ENCODE measurements around the gene MSI2.

MSI2 gene

DNA sequence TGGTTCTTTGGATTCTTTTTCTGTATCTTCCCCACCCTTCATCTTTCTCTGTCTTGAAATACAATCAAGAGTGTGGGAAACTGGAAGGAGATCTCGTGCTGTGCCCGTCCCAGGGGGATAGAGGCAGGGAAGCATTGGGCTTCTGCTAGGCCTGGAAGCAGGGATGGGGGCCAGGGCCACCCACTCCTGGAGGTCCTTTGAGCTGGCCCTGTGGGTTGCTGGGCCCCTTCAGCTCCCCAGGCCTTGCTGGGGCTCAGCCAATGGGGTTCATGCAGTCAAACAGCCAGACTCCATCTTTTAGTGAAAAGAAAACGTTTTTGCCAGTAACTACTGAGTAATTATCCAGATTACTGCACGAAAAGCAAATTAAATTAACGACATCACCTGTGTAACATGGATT is 421.0 kb downstream of the MSI2 start:
- no peak for DNase-seq

DNA sequence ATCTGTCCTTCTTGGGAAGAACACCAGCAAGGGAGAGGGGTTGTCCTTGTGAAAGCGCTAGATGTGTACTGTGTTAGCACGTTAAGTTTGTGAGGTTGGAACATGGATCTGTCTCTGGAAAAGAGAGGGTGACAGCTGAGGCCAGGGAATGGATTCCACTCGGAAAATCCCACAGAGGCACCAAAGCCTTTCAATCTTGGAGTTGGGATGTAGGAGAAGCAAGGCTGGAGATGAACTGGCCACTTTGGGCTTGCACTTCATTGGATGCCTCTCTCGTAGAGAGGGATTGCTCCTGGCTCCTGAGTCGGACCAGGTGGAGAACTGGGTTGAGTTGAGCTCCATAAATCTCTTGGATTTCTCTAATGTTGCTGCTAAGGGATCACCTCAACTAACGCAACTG is 421.5 kb downstream of the MSI2 start:
- no peak for DNase-seq

DNA sequence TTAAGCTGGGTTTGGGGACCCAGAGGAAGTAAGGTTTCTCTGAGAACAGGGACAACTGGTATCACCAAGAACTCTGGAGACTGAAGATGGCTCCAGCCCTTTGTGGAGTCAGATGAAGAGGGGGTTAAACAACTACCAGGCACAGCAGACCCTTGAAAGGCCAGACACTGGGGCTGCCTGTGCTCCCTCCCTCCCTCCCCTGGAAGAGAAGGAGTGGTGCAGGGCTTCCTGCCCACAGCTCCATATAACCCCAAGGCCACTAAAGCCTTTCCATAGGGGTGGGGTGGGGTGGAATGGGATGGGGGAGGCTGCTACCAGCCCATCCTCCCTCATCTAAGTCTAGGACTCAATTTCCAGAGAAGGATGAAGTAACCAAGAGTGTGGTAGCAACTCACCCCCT is 422.1 kb downstream of the MSI2 start:
- no peak for DNase-seq

DNA sequence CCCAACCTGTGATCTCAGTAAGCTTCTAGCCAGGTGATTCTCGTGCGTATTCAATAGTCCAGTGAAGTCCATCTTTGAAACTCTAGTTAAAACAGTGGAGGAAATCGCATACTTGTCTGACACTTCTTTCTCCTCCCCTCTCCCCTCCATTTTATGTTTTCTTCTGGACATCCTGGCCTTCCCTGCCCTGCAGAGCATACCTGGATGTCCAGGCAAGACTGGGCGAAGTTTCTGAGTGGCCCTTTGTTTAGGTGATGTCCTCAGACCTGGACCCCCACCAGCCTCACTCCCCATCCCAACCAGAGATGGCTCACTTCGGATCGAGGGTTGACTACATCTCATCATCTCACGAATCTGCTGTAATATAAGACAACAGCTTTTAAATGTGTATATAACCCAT is 423.0 kb downstream of the MSI2 start:
- no peak for DNase-seq

DNA sequence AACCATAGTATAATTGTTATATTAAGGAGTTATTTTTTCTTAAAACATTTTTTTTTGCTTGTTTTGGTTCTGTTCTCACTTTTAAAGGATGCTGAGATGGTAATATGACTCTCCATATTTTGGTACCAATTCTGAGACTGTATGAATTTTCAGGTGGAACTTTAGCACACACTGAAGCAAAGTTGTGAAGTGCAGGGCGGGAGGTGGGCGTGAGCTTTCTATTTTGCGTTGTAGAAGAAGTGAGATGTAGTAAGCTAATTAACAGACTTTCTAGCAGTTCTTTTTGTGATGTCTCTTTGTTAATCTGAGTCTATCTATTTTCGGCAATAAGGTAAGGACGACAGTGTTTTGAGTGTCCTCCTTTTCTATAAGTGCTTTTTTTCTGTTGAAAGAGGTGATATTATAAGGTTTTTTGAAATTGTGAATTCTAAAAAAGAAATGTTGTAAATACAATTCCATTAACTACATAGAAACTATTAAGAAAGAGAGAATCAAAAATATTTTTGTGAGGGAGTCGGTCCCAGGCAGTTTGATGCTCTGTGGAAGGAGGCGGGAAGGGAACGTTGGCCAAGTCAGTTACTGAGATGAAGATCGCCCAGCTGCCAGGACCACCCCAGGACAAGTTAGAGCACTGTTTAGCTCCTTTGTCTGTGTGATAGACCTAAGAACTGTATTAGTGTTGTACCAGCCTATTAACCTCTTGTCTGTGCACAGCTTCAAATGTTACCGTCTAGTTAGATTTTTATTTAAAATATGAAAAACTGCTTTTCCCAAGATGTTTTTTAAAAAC is 423.8 kb downstream of the MSI2 start:
- no peak for DNase-seq

DNA sequence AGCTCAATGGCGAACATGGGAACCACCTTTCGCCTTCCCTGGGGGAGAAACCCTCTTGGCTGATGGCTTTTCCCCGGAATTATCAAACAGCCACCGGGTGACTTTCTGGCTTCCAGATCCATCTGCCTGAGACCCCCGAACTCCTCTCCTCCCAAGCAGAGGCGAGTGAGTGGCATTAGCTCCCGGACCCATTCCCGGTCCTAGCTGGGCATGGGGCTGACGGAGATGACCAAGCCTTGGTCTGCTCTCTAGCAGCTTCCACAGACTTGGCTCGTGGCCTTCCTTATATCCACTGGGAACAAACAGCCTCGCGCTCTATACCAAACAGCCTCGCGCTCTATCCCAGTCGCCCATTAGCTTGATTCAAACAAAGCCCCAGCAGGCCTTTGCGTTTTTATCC is 426.4 kb downstream of the MSI2 start:
- no peak for DNase-seq

DNA sequence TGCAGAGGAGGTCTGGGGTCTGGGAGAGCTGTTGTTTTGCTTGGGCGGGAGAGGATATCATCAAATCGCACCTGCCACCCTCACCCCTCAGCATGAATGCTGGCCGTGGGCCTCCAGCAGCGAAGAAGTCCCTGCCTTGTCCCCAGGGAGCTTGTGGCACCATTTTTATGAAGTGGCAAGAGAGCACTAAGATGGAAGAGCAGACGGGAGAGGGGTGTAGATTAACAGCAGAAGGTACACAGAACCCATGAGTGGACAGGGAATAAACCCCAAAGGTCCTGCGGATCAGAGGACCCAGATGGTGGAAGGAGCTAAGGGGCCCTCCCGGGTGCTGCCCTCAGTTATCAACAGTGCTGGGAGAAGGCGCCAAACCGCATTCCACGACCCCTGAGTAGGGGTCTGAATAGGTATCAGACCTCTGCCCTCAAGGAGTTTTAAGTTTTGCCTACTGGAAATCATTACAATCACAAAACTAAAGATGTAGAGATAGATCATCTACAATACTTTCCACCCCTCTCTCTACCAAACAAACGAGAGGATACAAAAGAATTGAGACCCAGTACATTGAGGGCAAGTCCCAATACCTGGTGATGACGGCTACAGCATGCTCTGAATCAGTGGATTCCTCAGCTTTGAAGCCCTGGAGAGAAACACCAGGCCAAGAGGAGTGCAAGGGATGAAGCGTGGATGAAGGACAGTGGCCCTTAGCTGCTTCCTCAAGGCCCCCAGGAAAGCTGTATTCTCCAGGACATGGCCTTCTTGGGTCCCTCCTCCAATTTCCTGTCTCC is 428.6 kb downstream of the MSI2 start:
- no peak for DNase-seq

DNA sequence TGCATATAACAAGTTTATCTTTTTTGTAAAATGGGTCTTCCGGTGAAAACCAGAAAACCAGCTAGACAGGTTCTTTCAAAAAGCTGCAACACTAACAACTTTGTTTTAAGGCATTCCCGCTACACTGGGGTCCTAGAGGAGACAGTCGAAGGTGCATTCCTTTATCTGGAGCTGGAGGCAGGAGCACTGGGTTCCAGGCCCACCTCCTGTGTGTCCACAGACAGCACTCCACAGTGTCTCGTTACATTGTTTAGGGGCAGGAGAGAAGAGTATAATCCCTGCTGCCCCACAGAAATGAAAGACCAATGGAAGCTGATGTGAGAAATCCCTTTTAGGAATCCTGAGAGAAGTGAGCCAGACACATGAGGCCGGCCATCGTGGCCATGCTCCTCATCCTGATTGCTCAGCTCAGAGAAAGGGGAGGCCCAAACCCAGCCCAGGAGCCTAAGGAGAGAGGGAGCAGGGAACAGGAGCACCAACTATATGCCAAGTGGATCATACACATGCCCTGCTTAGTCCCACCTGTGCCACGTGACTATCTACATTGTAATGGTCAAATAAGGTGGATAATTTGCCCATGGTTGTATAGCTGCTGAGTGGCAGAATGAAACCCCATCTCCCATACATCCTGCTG is 429.3 kb downstream of the MSI2 start:
- DNase-seq = no peak

DNA sequence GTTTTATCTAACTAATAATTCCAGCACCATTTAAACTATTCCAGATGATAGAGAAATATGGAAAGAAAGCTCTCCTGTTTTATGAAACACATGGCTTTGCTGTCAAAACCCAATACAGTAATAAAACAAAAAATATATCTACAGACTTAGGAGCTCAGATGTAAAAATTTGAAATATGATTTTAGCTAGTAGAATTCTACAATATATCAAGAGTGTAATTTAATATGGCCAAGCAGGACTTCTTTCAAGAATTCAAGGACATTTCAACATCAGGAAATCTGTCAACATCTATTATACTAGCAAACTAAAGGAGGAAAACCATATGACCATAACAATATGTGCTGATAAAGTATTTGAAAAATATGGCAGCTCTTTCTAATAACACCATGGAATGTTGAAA is 431.3 kb downstream of the MSI2 start:
- peak; percentile 32 for DNase-seq

DNA sequence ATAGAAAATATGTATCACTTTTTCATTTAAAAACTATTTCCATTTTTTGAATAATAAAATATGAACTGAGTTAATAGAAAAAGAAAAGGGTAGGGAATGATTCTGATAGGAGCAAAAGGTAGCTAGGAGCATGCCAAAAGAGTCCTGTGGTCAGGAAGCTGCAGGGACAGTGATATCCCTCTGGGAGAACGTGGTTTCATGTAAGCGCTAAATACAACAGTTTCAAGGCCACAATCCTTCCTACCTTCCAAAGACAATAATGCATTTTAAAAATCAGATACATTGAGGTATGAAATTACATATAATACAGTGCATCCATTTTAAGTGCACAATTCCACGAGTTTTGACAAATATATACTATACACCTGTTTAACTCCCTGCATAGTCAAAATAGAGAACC is 432.9 kb downstream of the MSI2 start:
- no peak for DNase-seq

DNA sequence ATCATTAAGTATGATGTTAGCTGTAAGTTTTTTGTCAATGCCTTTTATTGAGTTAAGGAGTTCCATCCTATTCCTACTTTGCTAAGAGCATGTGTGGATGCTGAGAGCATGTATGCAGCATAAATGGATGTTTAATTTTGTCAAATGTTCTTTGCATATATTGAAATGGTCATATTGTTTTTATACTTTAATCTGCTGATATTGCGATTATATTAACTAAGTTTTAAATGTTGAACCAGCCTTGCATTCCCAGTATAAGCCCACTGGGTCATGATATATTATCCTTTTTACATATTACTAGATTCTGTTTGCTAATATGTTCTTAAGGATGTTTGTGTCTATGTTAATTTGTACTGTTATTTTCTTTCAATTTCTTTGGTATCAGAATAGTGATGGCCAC is 435.6 kb downstream of the MSI2 start:
- DNase-seq = no peak

DNA sequence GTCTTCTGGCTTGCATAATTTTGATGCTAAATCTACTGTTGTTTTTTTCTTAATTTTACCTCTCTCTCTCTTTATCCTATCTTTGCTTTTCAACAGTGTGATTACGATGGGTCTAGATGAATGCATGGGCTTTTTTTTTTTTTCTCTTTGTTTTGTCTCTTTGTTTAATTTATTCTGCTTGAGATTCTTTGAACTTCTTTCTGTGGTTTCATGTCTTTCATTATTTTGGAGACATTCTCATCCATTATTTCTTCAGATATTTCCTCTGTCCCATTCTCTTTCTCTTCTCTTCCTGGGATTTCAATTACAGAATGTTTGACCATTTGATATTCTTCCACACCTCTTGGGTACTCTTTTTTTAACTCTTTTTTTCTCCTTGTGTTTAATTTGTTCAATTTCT is 436.4 kb downstream of the MSI2 start:
- DNase-seq = no peak

DNA sequence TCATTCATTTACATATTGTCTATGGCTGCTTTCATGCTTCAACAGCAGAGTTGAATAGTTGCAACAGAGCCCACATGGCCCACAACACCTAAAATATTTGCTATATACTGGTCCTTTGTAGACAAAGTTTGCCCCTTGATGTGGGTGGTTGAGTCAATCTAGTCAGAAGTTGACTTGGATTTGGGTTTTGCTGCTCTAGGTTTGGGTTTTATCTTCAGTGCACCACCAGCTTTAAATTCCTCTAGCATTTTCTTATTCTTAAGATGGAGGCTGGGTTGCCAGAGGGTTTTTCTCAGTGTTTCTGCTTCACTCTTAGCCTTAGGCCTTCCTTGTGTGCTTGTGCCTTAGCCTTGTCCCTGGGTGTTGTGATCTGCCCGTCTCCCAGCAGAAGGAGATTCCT is 437.7 kb downstream of the MSI2 start:
- no peak for DNase-seq

DNA sequence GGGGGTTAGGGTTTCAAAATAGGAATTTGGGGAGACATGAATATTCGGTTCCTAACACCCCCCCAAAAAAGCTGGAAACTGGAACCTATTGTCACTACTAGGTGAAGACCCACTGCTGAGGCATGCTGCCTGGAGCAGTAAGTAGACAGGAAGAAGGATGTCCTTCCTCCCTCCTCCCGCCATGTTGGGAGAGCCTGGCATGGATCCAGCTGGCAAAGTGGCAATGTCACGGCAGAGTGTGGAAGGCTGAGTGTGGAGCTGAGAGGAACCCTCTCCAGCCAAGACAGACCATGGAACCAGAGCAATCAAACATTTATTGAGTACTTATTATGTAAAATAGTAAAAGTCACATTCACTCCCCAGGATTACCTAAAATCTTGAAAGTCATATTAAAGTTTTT is 439.7 kb downstream of the MSI2 start:
- DNase-seq = no peak

DNA sequence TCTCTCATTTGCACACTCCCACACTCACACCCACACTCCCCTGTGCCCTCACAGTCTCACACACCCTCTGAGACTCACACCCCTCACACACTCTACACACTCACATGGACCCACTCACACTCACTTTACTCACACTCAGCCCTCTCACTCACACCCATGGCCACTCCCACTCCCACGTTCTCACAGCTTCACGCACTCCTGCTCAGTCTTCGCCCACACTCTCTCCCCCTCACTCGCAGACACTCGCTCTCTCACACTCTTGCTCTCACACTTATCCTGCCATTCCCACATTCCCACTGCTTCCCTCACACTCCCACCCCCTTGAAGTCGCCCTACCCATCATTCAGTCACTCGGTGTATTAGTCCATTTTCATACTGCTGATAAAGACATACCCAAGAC is 440.9 kb downstream of the MSI2 start:
- DNase-seq = no peak

DNA sequence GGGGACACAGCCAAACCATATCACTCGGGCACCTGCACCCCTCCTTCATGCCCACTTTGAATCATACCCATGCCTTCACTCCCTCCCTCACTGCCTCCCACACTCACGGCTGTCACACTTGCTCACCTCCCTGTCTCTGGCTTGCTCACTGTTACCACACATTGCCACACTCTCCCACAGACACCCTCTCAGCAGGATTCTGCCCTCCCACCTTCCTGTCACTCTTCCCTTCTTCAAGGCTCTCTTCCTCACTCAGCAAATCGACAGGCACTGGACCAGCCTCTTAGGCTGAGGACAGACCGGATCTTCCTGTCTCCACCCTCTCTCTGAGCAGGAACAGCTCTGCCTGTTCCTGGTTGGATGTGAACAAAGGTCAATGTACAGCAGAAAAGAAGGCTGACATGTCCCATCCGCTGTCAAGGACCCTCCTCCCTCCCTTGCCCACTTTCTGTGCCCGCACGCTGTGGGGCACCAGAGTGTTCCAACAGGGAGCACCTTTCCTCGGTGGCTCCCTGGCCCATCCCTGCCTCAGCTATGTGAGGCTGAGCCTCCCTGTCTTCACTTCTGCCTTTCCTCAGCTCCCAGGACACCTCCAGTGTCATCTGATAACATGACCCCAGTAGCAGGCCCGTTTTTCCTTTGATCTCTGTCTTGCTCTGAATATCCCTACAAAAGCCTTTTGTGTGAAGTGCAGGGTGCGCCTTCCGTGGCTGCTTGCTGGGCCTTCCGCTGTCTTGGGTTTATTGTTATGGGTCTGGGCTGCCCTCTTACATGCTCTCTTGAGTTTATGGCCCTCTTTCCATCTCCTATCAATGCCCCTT is 441.8 kb downstream of the MSI2 start:
- no peak for DNase-seq

DNA sequence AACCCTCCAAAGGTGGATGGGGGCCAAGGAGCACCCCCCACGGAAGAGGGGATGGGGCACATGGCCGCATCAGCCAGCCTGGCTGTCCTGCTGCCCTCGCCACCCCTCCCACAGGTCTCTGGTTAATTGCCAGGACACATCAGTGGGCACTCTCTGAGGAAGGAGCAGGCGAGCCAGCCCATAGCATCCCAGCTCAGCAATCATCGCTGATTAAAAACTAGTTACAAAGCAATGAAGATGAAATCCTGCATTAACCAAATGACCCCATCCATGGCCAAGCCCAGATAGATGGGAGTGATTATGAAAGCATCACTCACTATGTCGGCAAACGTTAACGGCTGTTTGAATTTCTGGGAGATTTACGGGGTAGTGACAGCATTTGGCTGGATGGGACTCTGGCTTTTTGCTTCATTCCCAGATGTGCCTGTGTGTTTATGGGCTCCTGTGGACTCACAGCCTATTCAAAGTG is 443.5 kb downstream of the MSI2 start:
- no peak for DNase-seq

DNA sequence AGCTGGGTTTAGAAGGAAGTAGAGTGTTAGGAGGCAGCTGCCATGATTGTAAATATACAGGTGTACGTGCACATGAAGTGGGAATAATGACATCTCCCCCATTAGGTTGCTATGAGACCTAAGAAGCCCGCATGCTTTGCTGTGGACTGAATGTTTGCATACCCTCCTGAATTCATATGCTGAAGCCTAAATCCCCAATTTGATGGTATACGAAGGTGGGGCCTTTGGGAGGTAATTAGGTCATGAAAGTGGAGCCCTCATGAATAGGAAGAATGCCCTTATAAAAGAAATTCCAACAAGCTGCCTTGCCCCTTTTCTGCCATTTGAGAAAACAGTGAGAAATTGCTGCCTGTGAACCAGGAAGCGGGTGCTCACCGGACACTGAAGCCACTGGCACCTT is 444.8 kb downstream of the MSI2 start:
- no peak for DNase-seq

DNA sequence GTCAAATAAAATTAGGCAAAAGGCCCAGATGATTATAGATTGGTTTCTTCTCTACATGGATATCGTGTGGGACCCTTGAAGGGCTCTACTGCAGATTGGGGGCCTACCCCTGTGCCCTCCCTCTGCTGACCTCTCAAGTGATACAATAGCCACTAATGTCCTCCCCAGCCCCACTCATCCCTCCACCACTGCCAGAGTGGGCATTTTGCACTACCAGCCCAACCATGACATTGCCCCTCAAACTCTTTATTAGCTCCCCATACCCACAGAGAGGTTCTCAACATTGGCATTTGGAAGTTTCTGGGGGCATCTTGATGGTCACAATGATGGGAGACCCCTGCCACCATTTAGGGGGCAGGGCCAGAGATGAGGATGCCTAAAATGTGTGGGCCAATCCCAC is 446.9 kb downstream of the MSI2 start:
- DNase-seq = no peak

DNA sequence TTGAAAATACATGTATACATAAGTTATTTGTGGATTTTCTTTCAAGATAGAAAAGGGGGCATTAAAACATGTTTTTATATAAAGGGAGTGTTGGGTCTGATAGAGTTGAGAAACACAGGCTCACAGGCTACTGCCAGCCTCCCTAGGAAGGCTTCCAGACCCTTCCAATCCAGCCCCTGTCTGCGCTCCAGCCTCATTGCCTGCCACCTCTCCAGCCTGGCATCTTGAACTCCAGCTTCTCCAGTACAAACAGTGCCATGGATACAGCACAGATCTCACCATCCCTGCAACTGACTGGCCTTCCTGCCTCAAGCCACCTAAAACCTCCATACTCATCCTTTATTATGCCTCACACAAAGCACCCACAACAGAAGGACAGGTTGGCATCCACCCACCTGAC is 448.1 kb downstream of the MSI2 start:
- no peak for DNase-seq

DNA sequence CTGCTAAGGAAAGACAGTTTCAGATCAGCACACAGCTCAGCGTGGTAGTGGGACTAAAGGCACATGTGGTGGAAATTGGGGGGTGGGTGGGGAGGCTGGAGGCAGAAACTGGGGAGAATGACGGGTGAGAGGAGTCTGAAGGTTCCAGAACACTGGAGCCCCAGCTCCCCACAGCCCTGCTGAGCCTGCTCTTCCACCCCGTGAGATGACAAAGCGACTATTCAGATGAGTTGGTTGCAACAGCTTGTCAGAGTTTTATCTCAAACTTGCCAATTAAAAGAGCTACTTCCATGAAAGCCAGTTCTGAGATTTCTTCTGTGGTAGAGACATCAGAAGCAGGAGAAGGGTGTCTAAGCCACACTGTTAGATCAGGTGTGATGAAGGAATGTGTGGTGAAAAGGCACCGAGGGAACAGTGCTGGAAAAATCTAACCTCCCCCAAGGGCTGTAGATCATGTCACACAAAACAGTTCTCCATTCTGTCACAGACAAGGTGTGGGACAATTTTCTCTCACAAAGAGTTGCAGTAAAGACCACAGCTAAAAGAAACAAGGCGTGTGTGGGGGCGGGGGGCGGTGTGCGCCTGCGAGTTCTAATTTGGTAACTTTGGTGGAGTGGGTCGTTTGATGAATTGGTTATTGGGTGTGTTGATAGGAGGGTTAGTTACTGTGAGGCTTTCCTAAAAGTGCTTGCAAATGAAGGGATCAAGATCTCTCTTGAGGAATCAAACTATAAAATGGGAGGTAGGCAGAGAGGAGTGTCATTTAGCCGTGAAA is 449.8 kb downstream of the MSI2 start:
- DNase-seq = no peak

DNA sequence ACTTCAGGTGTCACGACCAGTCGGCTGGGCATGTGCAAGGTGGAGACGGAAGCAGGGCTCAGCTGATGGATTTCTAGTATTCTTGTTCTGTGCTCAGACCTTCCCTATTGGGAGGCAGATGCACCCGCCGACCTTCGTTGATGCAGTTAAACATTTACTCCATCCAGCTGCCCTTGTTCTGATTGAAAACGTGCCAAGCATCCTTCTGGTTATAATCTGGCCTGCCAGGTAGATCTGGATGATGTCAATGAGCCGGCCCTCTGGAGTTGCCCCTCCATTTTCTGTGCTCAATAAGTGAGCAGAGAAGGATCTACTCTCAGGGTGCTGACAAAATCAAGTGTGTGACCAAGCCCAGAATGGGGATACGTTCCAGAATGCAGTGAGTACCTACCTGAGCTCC is 450.4 kb downstream of the MSI2 start:
- DNase-seq = peak; percentile 68
